Lung (tissue), 12 donors: ENCODE measurements around the gene CPZ. TPM values are rescaled to one million over a fixed set of nuclear protein-coding genes. Genes with fewer than 3 reads are reported as not detected.

Experiments
- ATAC-seq: fragments of 200-7000 bp; cut with Tn5 transposase; one replicate; pipeline ENCODE4 v1.9.1; 2020; ENCODE audit warnings: moderate number of reproducible peaks; ENCODE audit not compliant: insufficient read depth, low FRiP score
- DNase-seq, 3 donors: peaks; one replicate each; pipeline ENCODE4 v3.0.0-alpha.2; 2013 to 2017
- H3K27ac ChIP-seq, 2 donors: one replicate each; pipeline ENCODE4 v1.5.1; 2013; ENCODE audit warnings: mild to moderate bottlenecking in 2 of 2, moderate library complexity in 2 of 2, control low read depth in 1 of 2, inconsistent platforms in 1 of 2, low read depth in 1 of 2, low read length in 1 of 2
- H3K27me3 ChIP-seq, 3 donors: one replicate each; pipeline ENCODE4 v1.5.1; 2013; ENCODE audit warnings: low read length in 2 of 3; ENCODE audit not compliant: control insufficient read depth in 3 of 3, insufficient read depth in 3 of 3
- H3K36me3 ChIP-seq, 4 donors: one replicate each; pipeline ENCODE4 v1.5.1; 2013; ENCODE audit warnings: low read length in 4 of 4, mild to moderate bottlenecking in 1 of 4, moderate library complexity in 1 of 4; ENCODE audit not compliant: control insufficient read depth in 4 of 4, insufficient read depth in 4 of 4
- H3K4me1 ChIP-seq, 5 donors: one replicate each; pipeline ENCODE4 v1.5.1; 2013; ENCODE audit warnings: low read length in 5 of 5, mild to moderate bottlenecking in 2 of 5, moderate library complexity in 1 of 5; ENCODE audit not compliant: control insufficient read depth in 5 of 5, insufficient read depth in 5 of 5
- H3K4me3 ChIP-seq: one replicate; pipeline ENCODE4 v1.5.1; 2013; ENCODE audit warnings: mild to moderate bottlenecking, control low read depth, moderate library complexity
- H3K9ac ChIP-seq, 2 donors: one replicate each; pipeline ENCODE4 v1.5.1; 2013; ENCODE audit warnings: low read length in 2 of 2, control low read depth in 1 of 2; ENCODE audit not compliant: insufficient read depth in 1 of 2
- H3K9me3 ChIP-seq, 4 donors: one replicate each; pipeline ENCODE4 v1.5.1; 2013; ENCODE audit warnings: low read length in 3 of 4, mild to moderate bottlenecking in 1 of 4, moderate library complexity in 1 of 4; ENCODE audit not compliant: control insufficient read depth in 4 of 4, insufficient read depth in 3 of 4
- WGBS, 2 donors: extraction: QIAGEN DNeasy Blood & Tissue Kit; methylation state at CpG; one replicate each; pipeline ENCODE4 v1.1.7; 2013; 5-methylcytosine and 5-hydroxymethylcytosine counted together
- polyA plus RNA-seq, 2 donors: library from polyadenylated mRNA; stranded (reverse); fragments of 200-250 nt; gene quantifications; one replicate each; pipeline ENCODE4 v1.2.1, GENCODE V29; 2013
- total RNA-seq, 2 donors: library from RNA; depleted of rRNA in 1 of 2; stranded (reverse); fragments of >200 nt in 1 of 2; gene quantifications; one replicate each; pipeline ENCODE4 v1.2.1, GENCODE V29; 2014 to 2021
- TF ChIP-seq, protein P1 (sequence below): IDR thresholded peaks from 2 replicates; pipeline ENCODE4 v1.5.1; 2012; ENCODE audit warnings: mild to moderate bottlenecking; ENCODE audit errors: control extremely low read depth, extremely low read depth
- donor health status: control.
- donor health status: control.
- donor health status: Bipolar disorder and iron deficiency.
- donor health status: healthy.
- donor health status: DM: yes; HTN: yes; CAD: no.

The CPZ gene
- total and polyA plus RNA-seq, 4 donors: 1.4 to 5.5 (median 2.7) TPM

DNA sequence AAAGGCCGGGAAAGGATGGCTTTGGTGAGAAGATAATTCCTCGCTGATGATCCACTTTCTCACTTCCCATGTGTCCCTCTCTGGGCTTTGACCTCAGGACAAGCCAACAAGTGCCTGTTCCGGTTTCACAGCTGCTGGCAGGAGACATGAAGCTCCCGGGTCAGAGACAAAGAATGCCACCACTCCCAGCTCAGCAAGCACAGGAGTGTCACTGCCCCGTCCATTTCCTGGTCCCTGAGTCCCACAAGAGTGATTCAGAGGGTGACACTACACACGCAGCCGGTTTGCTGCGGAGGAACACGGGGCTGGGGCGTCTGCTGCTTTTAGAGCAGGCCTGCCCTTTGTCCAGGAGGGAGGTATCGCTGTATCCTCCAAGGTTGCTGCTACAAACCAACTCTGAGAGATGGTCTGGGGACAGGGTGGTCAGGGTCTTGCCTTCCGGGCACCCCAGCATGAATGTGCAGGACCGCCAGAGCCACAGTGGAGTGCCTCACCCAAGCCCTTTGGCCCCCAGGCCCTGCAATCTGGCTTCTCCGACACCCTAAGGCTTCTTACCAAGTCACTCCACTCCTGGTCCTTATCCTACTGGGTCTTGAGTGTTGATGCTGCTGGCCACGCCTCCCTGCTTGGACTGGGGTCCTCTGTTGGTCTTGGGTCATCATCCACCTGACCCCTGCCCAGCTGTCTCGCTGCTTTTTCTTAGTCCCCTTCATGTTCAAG lies 49.5 kb downstream of the CPZ start:
- WGBS, 2 donors: 80 to 86% methylated on average over 16 of the region's 16 CpGs
- DNase-seq (no peak), ATAC-seq (no peak)
- H3K27me3 ChIP-seq: peaks cover 0 to 3% (median 0%) of the 10 kb centered on the region in 3 donors
- TF ChIP-seq, protein P1, sequence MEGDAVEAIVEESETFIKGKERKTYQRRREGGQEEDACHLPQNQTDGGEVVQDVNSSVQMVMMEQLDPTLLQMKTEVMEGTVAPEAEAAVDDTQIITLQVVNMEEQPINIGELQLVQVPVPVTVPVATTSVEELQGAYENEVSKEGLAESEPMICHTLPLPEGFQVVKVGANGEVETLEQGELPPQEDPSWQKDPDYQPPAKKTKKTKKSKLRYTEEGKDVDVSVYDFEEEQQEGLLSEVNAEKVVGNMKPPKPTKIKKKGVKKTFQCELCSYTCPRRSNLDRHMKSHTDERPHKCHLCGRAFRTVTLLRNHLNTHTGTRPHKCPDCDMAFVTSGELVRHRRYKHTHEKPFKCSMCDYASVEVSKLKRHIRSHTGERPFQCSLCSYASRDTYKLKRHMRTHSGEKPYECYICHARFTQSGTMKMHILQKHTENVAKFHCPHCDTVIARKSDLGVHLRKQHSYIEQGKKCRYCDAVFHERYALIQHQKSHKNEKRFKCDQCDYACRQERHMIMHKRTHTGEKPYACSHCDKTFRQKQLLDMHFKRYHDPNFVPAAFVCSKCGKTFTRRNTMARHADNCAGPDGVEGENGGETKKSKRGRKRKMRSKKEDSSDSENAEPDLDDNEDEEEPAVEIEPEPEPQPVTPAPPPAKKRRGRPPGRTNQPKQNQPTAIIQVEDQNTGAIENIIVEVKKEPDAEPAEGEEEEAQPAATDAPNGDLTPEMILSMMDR: no peak
- H3K9ac ChIP-seq: no peak overlapping the region
- H3K27ac ChIP-seq: no peak overlapping the region
- H3K4me3 ChIP-seq: no peak overlapping the region
- no peaks in the 10 kb centered on the region for H3K36me3 ChIP-seq
- H3K9me3 ChIP-seq: peaks cover 0 to 3% (median 0%) of the 10 kb centered on the region in 4 donors
- no peaks in the 10 kb centered on the region for H3K4me1 ChIP-seq

DNA sequence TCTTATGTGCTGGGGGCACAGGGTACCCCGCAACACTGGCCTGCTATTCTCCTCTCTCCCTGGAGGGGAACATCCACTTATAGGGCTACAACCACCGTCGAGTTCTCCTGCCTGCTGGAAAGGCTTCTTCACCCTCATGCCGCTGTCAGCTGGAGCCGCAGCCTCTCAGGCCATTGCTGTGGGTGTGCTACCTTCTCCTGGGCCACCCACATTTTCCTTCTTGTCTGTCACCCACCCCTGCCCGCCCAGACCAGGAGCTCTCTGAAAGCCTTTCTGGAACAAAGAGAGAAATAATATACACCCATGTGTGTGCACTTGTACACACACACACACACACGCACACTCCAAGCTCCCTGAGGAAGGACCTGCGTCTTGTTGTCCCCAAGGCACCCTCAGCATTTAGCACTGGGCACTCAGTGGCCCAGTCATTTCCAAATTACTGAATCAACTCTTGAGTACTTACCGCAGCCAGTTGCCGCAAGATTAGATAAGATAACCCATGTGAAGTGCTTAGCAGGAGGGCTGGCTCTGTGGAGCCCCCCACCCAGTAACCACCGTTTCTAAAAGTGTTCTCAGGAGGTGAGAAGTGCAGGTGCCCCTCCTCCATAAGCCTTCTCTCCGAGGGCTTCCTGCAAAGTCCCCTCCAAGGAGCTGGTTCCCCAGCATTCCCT lies 50.2 kb downstream of the CPZ start:
- 60 to 69% methylated on average over 12 of the region's 12 CpGs for WGBS, 2 donors
- ATAC-seq (no peak), DNase-seq (peak; percentile 11 to 46 (median 43))
- Histone ChIP-seq H3K9ac (no peak overlapping the region), H3K27ac (no peak overlapping the region), H3K4me3 (no peak overlapping the region), H3K36me3 (no peaks in the 10 kb centered on the region), H3K27me3 (no peaks in the 10 kb centered on the region), H3K9me3 (peaks cover 0 to 2% (median 0%) of the 10 kb centered on the region in 4 donors), H3K4me1 (no peaks in the 10 kb centered on the region)
- TF ChIP-seq, protein P1: no peak

DNA sequence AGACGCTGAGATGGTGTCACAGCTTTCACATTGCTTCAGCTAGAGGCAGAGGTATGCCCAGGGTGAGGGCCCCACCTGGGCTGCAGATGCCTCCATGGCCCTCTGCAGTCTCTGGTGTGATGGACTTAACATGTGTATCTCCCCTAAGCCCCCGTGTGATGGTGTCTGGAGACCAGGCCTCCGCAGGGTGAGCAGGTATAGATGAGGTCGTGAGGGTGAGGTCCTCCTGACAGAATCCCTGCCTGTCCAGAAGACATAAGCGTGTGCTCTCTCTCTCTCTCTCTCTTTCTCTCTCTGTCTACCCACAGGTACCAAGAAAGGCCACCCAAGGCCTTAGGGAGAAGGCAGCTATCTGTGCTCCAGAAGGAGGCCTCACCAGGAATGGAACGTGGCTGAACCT lies 50.9 kb downstream of the CPZ start:
- Histone ChIP-seq H3K9ac (no peak overlapping the region), H3K27ac (no peak overlapping the region), H3K27me3 (peaks cover 0 to 3% (median 0%) of the 10 kb centered on the region in 3 donors), H3K36me3 (no peaks in the 10 kb centered on the region), H3K4me1 (no peaks in the 10 kb centered on the region), H3K9me3 (peaks cover 0 to 2% (median 0%) of the 10 kb centered on the region in 4 donors), H3K4me3 (no peak overlapping the region)
- TF ChIP-seq, protein P1: no peak
- no peak for ATAC-seq
- WGBS, 2 donors: 66 to 84% methylated on average over 6 of the region's 6 CpGs
- no peak for DNase-seq
